H9 (cell line): ENCODE measurements around the gene PDS5A. TPM values are rescaled to one million over a fixed set of nuclear protein-coding genes. Genes with fewer than 3 reads are reported as not detected.

Experiments
- DNase-seq: peaks from one replicate; pipeline ENCODE4 v3.0.0-alpha.2; 2017
- H2AFZ ChIP-seq: one replicate; pipeline ENCODE4 v1.6.1; 2013; ENCODE audit warnings: mild to moderate bottlenecking, low read length, control low read depth, moderate library complexity
- H2AK5ac ChIP-seq: 2 replicates; pipeline ENCODE4 v1.6.1; 2013; ENCODE audit warnings: low read length, control low read depth, mixed read lengths; ENCODE audit not compliant: insufficient read length
- H2BK120ac ChIP-seq: one replicate; pipeline ENCODE4 v1.6.1; 2013; ENCODE audit warnings: low read depth, mild to moderate bottlenecking, low read length, control low read depth, inconsistent platforms; ENCODE audit not compliant: poor library complexity, severe bottlenecking
- H2BK12ac ChIP-seq: 2 replicates; pipeline ENCODE4 v1.6.1; 2013; ENCODE audit warnings: low read length, control low read depth, mixed read lengths, low read depth; ENCODE audit not compliant: insufficient read length
- H2BK15ac ChIP-seq: 2 replicates; pipeline ENCODE4 v1.6.1; 2013; ENCODE audit warnings: low read depth, low read length, control low read depth
- H2BK20ac ChIP-seq: one replicate; pipeline ENCODE4 v1.6.1; 2013; ENCODE audit warnings: low read depth, mild to moderate bottlenecking, low read length, control low read depth, inconsistent platforms; ENCODE audit not compliant: poor library complexity, severe bottlenecking
- H2BK5ac ChIP-seq: 2 replicates; pipeline ENCODE4 v1.6.1; 2013; ENCODE audit warnings: low read length, control low read depth, mixed read lengths; ENCODE audit not compliant: insufficient read length
- H3K14ac ChIP-seq: 2 replicates; pipeline ENCODE4 v1.6.1; 2013; ENCODE audit warnings: low read length, control low read depth; ENCODE audit not compliant: insufficient read depth
- H3K18ac ChIP-seq: 2 replicates; pipeline ENCODE4 v1.6.1; 2013; ENCODE audit warnings: low read depth, mild to moderate bottlenecking, mixed read lengths, low read length, control low read depth; ENCODE audit not compliant: insufficient read length
- H3K23ac ChIP-seq: 2 replicates; pipeline ENCODE4 v1.6.1; 2013; ENCODE audit warnings: low read length, control low read depth, mixed read lengths, low read depth; ENCODE audit not compliant: insufficient read length
- H3K23me2 ChIP-seq: 2 replicates; pipeline ENCODE4 v1.6.1; 2013; ENCODE audit warnings: low read depth, mild to moderate bottlenecking, mixed read lengths, low read length, control low read depth; ENCODE audit not compliant: insufficient read length, poor library complexity, severe bottlenecking
- H3K27ac ChIP-seq: 2 replicates; pipeline ENCODE4 v1.5.1; 2013; ENCODE audit warnings: low read length, control low read depth, mixed read lengths, low read depth; ENCODE audit not compliant: insufficient read length
- H3K27me3 ChIP-seq: 2 replicates; pipeline ENCODE4 v1.6.1; 2013; ENCODE audit warnings: low read length, control low read depth, inconsistent platforms; ENCODE audit not compliant: insufficient read depth
- H3K4ac ChIP-seq: 2 replicates; pipeline ENCODE4 v1.6.1; 2013; ENCODE audit warnings: low read depth, mild to moderate bottlenecking, control low read depth, inconsistent platforms, low read length, moderate library complexity
- H3K4me1 ChIP-seq: 2 replicates; pipeline ENCODE4 v1.6.1; 2013; ENCODE audit warnings: low read length, control low read depth, inconsistent platforms; ENCODE audit not compliant: insufficient read depth
- H3K4me2 ChIP-seq: 2 replicates; pipeline ENCODE4 v1.6.1; 2013; ENCODE audit warnings: low read length, control low read depth, mixed read lengths; ENCODE audit not compliant: insufficient read length, insufficient read depth
- H3K56ac ChIP-seq: 2 replicates; pipeline ENCODE4 v1.6.1; 2013; ENCODE audit warnings: low read depth, mild to moderate bottlenecking, mixed read lengths, low read length, control low read depth; ENCODE audit not compliant: insufficient read length
- H3K79me1 ChIP-seq: 2 replicates; pipeline ENCODE4 v1.6.1; 2013; ENCODE audit warnings: low read depth, mild to moderate bottlenecking, moderate library complexity, low read length, control low read depth, inconsistent platforms; ENCODE audit not compliant: insufficient read depth, poor library complexity, severe bottlenecking
- H3K79me2 ChIP-seq: 2 replicates; pipeline ENCODE4 v1.6.1; 2013; ENCODE audit warnings: low read length, control low read depth, inconsistent platforms; ENCODE audit not compliant: insufficient read depth
- H3K9ac ChIP-seq: 2 replicates; pipeline ENCODE4 v1.6.1; 2013; ENCODE audit warnings: low read length, control low read depth, mixed read lengths; ENCODE audit not compliant: insufficient read length; ENCODE audit errors: extremely low read depth
- H3K9me3 ChIP-seq: one replicate; pipeline ENCODE4 v1.6.1; 2013; ENCODE audit warnings: low read depth, low read length, inconsistent platforms; ENCODE audit not compliant: control insufficient read depth
- H3T11ph ChIP-seq: one replicate; pipeline ENCODE4 v1.6.1; 2013; ENCODE audit warnings: mild to moderate bottlenecking, low read length, control low read depth, inconsistent platforms
- H4K20me1 ChIP-seq: one replicate; pipeline ENCODE4 v1.6.1; 2013; ENCODE audit not compliant: control insufficient read depth, insufficient read length, insufficient read depth
- H4K5ac ChIP-seq: 2 replicates; pipeline ENCODE4 v1.6.1; 2013; ENCODE audit warnings: low read depth, mild to moderate bottlenecking, mixed read lengths, low read length, control low read depth; ENCODE audit not compliant: insufficient read length
- H4K8ac ChIP-seq: replicated peaks from 2 replicates; pipeline ENCODE4 v1.6.1; 2013; ENCODE audit warnings: low read length, control low read depth, mixed read lengths, low read depth; ENCODE audit not compliant: insufficient read length
- H4K91ac ChIP-seq: 2 replicates; pipeline ENCODE4 v1.6.1; 2013; ENCODE audit warnings: low read depth, mild to moderate bottlenecking, moderate library complexity, mixed read lengths, low read length, control low read depth; ENCODE audit not compliant: insufficient read length
- H3K27ac Mint-ChIP-seq, 3 experiments: 2 replicates in 2 of 3; 3 replicates in 1 of 3; pipeline ENCODE4 v1.8.0; 2020 to 2021; ENCODE audit warnings: mixed read lengths in 3 of 3, mild to moderate bottlenecking in 1 of 3, moderate library complexity in 1 of 3
- H3K27me3 Mint-ChIP-seq: 2 replicates; pipeline ENCODE4 v1.8.0; 2021; ENCODE audit warnings: low read depth, mild to moderate bottlenecking, moderate library complexity, mixed read lengths
- H3K36me3 Mint-ChIP-seq, 3 experiments: 2 replicates in 2 of 3; 3 replicates in 1 of 3; pipeline ENCODE4 v1.8.0; 2020 to 2021; ENCODE audit warnings: low read depth in 3 of 3, mixed read lengths in 3 of 3; ENCODE audit not compliant: insufficient read depth in 1 of 3
- H3K4me1 Mint-ChIP-seq, 2 experiments: 2 replicates each; pipeline ENCODE4 v1.8.0; 2020; ENCODE audit warnings: mixed read lengths in 2 of 2
- H3K4me3 Mint-ChIP-seq, 2 experiments: 2 replicates in 1 of 2; 3 replicates in 1 of 2; pipeline ENCODE4 v1.8.0; 2020 to 2021; ENCODE audit warnings: mild to moderate bottlenecking in 2 of 2, mixed read lengths in 2 of 2, moderate library complexity in 1 of 2
- H3K9me3 Mint-ChIP-seq, 2 experiments: 2 replicates in 1 of 2; 3 replicates in 1 of 2; pipeline ENCODE4 v1.8.0; 2020; ENCODE audit warnings: mild to moderate bottlenecking in 2 of 2, mixed read lengths in 2 of 2, moderate library complexity in 1 of 2
- CTCF ChIP-seq: fragments of 200-600 bp; sonication (generic); conservative IDR thresholded peaks from 3 replicates; pipeline ENCODE4 v1.8.0; 2021; ENCODE audit warnings: antibody characterized with exemption, mild to moderate bottlenecking
- WGBS: extraction: QIAGEN DNeasy Blood & Tissue Kit; methylation state at CpG from one replicate; pipeline ENCODE4 v1.1.7; 2013; ENCODE audit warnings: missing lambda C conversion rate, low lambda C conversion rate, mixed read lengths; ENCODE audit not compliant: insufficient read length; ENCODE audit errors: extremely low coverage; 5-methylcytosine and 5-hydroxymethylcytosine counted together
- total RNA-seq: library from RNA; stranded (reverse); gene quantifications from 2 replicates; pipeline ENCODE4 v1.2.1, GENCODE V29; 2021

The PDS5A gene
- total RNA-seq, 1 experiment from 2014 or later = 65.4 TPM

- no peak overlapping the region for H4K91ac ChIP-seq
- H3K18ac ChIP-seq = no peak overlapping the region
- Mint-ChIP-seq H3K4me1 (no peaks in the 10 kb centered on the region), H3K27me3 (no peaks in the 10 kb centered on the region), H3K27ac (peak overlapping the region in 1 of 3 experiments; percentile 38; a peak in 1 of 7 replicates), H3K36me3 (peaks cover 13 to 34% (median 31%) of the 10 kb centered on the region in 3 experiments), H3K9me3 (no peaks in the 10 kb centered on the region), H3K4me3 (no peak overlapping the region)
- H3K14ac ChIP-seq = no peak overlapping the region
- H3K4ac ChIP-seq = no peak overlapping the region
- H3K23me2 ChIP-seq = no peaks in the 10 kb centered on the region
- H3K79me1 ChIP-seq = peaks cover 5% of the 10 kb centered on the region
- H2BK12ac ChIP-seq = no peak overlapping the region
- no peak overlapping the region for H2AK5ac ChIP-seq
- no peak overlapping the region for H3T11ph ChIP-seq
- no peak for DNase-seq
- H3K9ac ChIP-seq = no peak overlapping the region
- H3K9me3 ChIP-seq = no peaks in the 10 kb centered on the region
- no peaks in the 10 kb centered on the region for H3K27me3 ChIP-seq
- no CpG with 5 or more reads among the region's 2 CpGs for WGBS
- H2AFZ ChIP-seq = no peak overlapping the region
- no peak overlapping the region for H3K4me2 ChIP-seq
- no peak overlapping the region for H2BK20ac ChIP-seq
- H4K20me1 ChIP-seq = no peaks in the 10 kb centered on the region
- H3K27ac ChIP-seq = no peak overlapping the region
- peaks cover 7% of the 10 kb centered on the region for H3K79me2 ChIP-seq
- no peak overlapping the region for H3K56ac ChIP-seq
- no peak overlapping the region for H2BK15ac ChIP-seq
- no peaks in the 10 kb centered on the region for H3K4me1 ChIP-seq
- no peak overlapping the region for H2BK120ac ChIP-seq
- no peak for TF ChIP-seq CTCF
- no peak overlapping the region for H3K23ac ChIP-seq
- no peak overlapping the region for H2BK5ac ChIP-seq
- H4K8ac ChIP-seq = no peak overlapping the region
- no peak overlapping the region for H4K5ac ChIP-seq
Measured at GRCh38 chr4:39928538-39928937, 49.2 kb downstream of the PDS5A start.
